DND-41 (cell line): Measurements from ENCODE around the gene TLR7.

Experiments used
- ATAC-seq: fragments of 200-7000 bp; cut with Tn5 transposase; 3 replicates; pipeline ENCODE4 v1.9.1; 2021; ENCODE audit warnings: low read depth; ENCODE audit not compliant: insufficient read depth
- DNase-seq: peaks from one replicate; pipeline ENCODE4 v3.0.0-alpha.2; 2020
- H2AFZ ChIP-seq: 2 replicates; pipeline ENCODE4 v1.6.0; 2012; ENCODE audit warnings: low read depth, low read length
- H3K27ac ChIP-seq: 2 replicates; pipeline ENCODE4 v1.5.1; 2012; ENCODE audit warnings: low read length, inconsistent platforms
- H3K27me3 ChIP-seq: fragments of 200-600 bp; sonication (generic); 2 replicates; pipeline ENCODE4 v1.6.0; 2012; ENCODE audit warnings: low read length, mild to moderate bottlenecking, inconsistent platforms; ENCODE audit not compliant: insufficient read depth, poor library complexity
- H3K36me3 ChIP-seq: 2 replicates; pipeline ENCODE4 v1.5.1; 2012; ENCODE audit warnings: low read length, inconsistent platforms; ENCODE audit not compliant: insufficient read depth
- H3K4me1 ChIP-seq: 2 replicates; pipeline ENCODE4 v1.5.1; 2012; ENCODE audit warnings: mild to moderate bottlenecking, low read length; ENCODE audit not compliant: insufficient read depth
- H3K4me2 ChIP-seq: 2 replicates; pipeline ENCODE4 v1.6.0; 2012; ENCODE audit warnings: mild to moderate bottlenecking, moderate library complexity, low read length, inconsistent platforms; ENCODE audit not compliant: insufficient read depth
- H3K4me3 ChIP-seq, 2 experiments: fragments of 200-600 bp in 1 of 2; shearing (Covaris generic) in 1 of 2; 2 replicates each; pipeline ENCODE4 v1.5.1; 2012 to 2016; ENCODE audit warnings: inconsistent platforms in 2 of 2, low read length in 2 of 2, mild to moderate bottlenecking in 2 of 2, low read depth in 1 of 2, moderate library complexity in 1 of 2
- H3K79me2 ChIP-seq: 2 replicates; pipeline ENCODE4 v1.6.0; 2012; ENCODE audit warnings: low read length, inconsistent platforms; ENCODE audit not compliant: insufficient read depth
- H3K9ac ChIP-seq: 2 replicates; pipeline ENCODE4 v1.6.0; 2012; ENCODE audit warnings: low read depth, mild to moderate bottlenecking, inconsistent platforms, low read length, moderate library complexity
- H3K9me3 ChIP-seq: 2 replicates; pipeline ENCODE4 v1.5.1; 2012; ENCODE audit warnings: low read length, moderate library complexity, mild to moderate bottlenecking, inconsistent platforms; ENCODE audit not compliant: insufficient read depth, severe bottlenecking
- H4K20me1 ChIP-seq: 2 replicates; pipeline ENCODE4 v1.6.0; 2012; ENCODE audit warnings: low read length; ENCODE audit not compliant: insufficient read depth
- EZH2 ChIP-seq: IDR thresholded peaks from 3 replicates; pipeline ENCODE4 v1.6.1; 2012; ENCODE audit warnings: borderline replicate concordance, low read depth, mild to moderate bottlenecking, moderate library complexity, low read length, inconsistent platforms; ENCODE audit not compliant: severe bottlenecking
- TF ChIP-seq, protein P1 (sequence below): IDR thresholded peaks from 2 replicates; pipeline ENCODE4 v1.5.1; 2012; ENCODE audit warnings: borderline replicate concordance, low read length, moderate library complexity, mild to moderate bottlenecking; ENCODE audit not compliant: poor library complexity, severe bottlenecking; ENCODE audit errors: extremely low read depth

The TLR7 gene

DNA sequence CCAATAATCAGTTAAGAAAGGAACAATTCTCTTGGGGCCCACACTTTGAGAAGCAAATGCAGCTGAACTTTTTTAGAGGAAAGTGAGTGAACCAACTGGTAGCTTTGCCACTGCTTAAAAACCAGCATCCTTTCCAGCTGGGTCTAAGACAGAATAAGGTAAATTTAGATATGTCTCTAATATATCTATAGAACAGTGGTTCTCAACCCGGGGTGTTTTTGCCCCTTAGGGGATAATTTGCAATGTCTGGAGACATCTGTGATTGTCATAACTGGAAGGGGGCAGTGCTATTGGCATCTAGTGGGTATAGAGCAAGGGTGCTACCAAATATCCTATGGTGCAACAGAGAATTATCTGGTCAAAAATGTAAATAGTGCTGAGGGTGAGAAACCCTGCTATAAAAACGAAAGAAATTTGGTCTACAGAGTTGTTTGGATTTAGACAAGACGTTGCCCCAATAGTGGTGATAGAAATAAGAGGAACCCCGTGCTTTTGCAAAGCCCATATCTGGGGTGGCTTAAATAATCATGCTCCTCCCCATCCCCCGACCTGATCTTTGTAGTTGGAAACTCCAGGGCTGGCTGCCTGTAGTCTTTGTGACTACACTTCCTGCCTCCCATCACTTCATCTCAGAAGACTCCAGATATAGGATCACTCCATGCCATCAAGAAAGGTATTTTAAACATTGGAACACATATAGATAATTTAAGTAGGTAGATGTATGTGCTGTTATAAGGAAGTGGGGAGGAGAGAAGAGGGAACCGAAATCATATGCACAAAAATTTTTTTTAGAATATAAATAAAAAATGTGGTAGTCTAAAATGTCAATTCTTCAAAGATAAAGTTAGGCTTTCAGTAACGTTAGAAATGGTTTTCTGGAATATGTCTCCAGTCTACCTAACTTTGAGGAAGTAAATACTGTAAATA is at the start of gene TLR7:
Gene TLR7, plus strand, starts transcription at position 622 of the 927 bp plus-strand sequence. CDS start 507 bp downstream, outside the sequence.
- Histone ChIP-seq H3K36me3 (no peaks in the 10 kb centered on the region), H3K4me1 (no peaks in the 10 kb centered on the region), H3K27ac (no peak within 1 kb of the TSS), H4K20me1 (no peaks in the 10 kb centered on the region), H3K4me2 (no peak within 1 kb of the TSS), H3K9ac (no peak within 1 kb of the TSS), H3K4me3 (no peak within 1 kb of the TSS), H2AFZ (no peak within 1 kb of the TSS), H3K79me2 (no peaks in the 10 kb centered on the region), H3K27me3 (no peaks in the 10 kb centered on the region), H3K9me3 (no peaks in the 10 kb centered on the region)
- TF ChIP-seq EZH2 = no peak
- no peak for ATAC-seq
- peak; percentile 13 for DNase-seq

DNA sequence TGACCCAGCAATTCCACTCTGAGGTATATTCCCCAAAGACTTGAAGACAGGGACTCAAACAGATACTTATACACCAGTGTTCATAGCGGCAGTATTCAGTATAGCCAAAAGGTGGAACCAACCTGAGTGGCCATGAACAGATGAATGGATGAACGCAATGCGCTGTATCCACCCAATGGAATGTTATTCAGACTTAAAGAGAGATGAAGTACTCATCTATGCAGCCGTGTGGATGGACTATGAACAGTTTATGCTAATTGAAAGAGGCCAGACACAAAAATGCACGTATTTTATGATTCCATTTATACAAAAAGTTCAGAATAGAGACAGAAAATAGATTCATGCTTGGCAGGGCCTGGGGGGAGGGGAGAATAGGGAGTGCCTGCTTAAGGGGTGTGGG is 49.3 kb upstream of the TLR7 start:
- Histone ChIP-seq H3K27ac (no peak overlapping the region), H3K27me3 (no peaks in the 10 kb centered on the region), H2AFZ (no peak overlapping the region), H4K20me1 (no peaks in the 10 kb centered on the region), H3K4me2 (no peak overlapping the region), H3K9ac (no peak overlapping the region), H3K36me3 (peaks cover 57% of the 10 kb centered on the region), H3K4me1 (no peaks in the 10 kb centered on the region), H3K9me3 (no peaks in the 10 kb centered on the region), H3K79me2 (no peaks in the 10 kb centered on the region), H3K4me3 (no peak overlapping the region)
- no peak for ATAC-seq
- TF ChIP-seq EZH2 = no peak
- TF ChIP-seq, protein P1, sequence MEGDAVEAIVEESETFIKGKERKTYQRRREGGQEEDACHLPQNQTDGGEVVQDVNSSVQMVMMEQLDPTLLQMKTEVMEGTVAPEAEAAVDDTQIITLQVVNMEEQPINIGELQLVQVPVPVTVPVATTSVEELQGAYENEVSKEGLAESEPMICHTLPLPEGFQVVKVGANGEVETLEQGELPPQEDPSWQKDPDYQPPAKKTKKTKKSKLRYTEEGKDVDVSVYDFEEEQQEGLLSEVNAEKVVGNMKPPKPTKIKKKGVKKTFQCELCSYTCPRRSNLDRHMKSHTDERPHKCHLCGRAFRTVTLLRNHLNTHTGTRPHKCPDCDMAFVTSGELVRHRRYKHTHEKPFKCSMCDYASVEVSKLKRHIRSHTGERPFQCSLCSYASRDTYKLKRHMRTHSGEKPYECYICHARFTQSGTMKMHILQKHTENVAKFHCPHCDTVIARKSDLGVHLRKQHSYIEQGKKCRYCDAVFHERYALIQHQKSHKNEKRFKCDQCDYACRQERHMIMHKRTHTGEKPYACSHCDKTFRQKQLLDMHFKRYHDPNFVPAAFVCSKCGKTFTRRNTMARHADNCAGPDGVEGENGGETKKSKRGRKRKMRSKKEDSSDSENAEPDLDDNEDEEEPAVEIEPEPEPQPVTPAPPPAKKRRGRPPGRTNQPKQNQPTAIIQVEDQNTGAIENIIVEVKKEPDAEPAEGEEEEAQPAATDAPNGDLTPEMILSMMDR = no peak
- no peak for DNase-seq

- DNase-seq (no peak), ATAC-seq (no peak)
- Histone ChIP-seq H3K4me2 (no peak overlapping the region), H3K9ac (no peak overlapping the region), H2AFZ (no peak overlapping the region), H4K20me1 (no peaks in the 10 kb centered on the region), H3K4me3 (no peak overlapping the region), H3K4me1 (no peaks in the 10 kb centered on the region), H3K79me2 (no peaks in the 10 kb centered on the region), H3K9me3 (no peaks in the 10 kb centered on the region), H3K27me3 (no peaks in the 10 kb centered on the region), H3K27ac (no peak overlapping the region), H3K36me3 (peaks cover 65% of the 10 kb centered on the region)
- no peak for TF ChIP-seq EZH2
Measured at GRCh38 chrX:12819222-12819621, 47.6 kb upstream of the TLR7 start.

DNA sequence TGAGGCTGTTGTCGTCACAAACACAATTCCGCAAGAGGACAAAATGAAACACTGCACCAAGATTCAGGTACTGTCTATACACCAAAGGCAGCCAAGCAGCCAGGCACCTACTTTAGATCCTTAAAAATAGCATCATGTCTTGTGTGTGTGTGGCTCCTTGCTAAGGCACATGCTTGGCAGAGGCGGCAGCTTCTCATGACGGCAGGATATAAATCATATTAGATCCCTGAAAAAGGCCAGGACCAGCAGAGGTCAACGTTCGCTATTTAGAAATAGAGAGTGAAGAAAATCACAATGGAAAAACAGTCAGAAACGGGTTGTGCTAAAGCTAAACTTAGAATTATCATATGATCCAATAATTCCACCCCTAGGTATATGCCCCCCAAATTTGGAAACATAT is 46.1 kb upstream of the TLR7 start:
- Histone ChIP-seq H3K4me1 (no peaks in the 10 kb centered on the region), H3K27me3 (no peaks in the 10 kb centered on the region), H3K79me2 (no peaks in the 10 kb centered on the region), H3K36me3 (peaks cover 64% of the 10 kb centered on the region), H3K4me2 (no peak overlapping the region), H4K20me1 (no peaks in the 10 kb centered on the region), H3K27ac (no peak overlapping the region), H3K9me3 (no peaks in the 10 kb centered on the region), H3K4me3 (no peak overlapping the region), H3K9ac (no peak overlapping the region), H2AFZ (no peak overlapping the region)
- TF ChIP-seq, protein P1 = no peak
- no peak for TF ChIP-seq EZH2
- no peak for ATAC-seq
- DNase-seq = no peak
